CD4-positive, alpha-beta memory T cell (primary cell): ENCODE data around the gene UBE2H. TPM values are rescaled to one million over a fixed set of nuclear protein-coding genes. Genes with fewer than 3 reads are reported as not detected.
A peak's percentile ranks its signal among the peaks of the same experiment; 100 is the strongest.

ENCODE experiments used
- CTCF ChIA-PET: fragments of 350-600 bp; sonication (Branson Sonifier 250); formaldehyde crosslinking; loops from one replicate; lab custom pipeline; 2021; ENCODE audit warnings: inconsistent platforms; ENCODE audit not compliant: partially characterized antibody; lab: Charles Lee
- POLR2A ChIA-PET: fragments of 350-600 bp; sonication (Branson Sonifier 250); formaldehyde crosslinking; loops from one replicate; lab custom pipeline; 2021; ENCODE audit not compliant: partially characterized antibody; lab: Charles Lee
- DNase-seq, 5 donors: peaks; one replicate each; pipeline versions ENCODE4 v3.0.0 to v3.0.0-alpha.2; 2020 to 2022; ENCODE audit warnings: mixed read lengths in 1 of 5
- H3K27ac ChIP-seq: one replicate; pipeline ENCODE4 v1.7.0; 2013; ENCODE audit warnings: low read depth, low read length
- H3K27me3 ChIP-seq: 2 replicates; pipeline ENCODE4 v1.7.0; 2013; ENCODE audit warnings: mild to moderate bottlenecking, low read length, moderate library complexity; ENCODE audit not compliant: insufficient read depth
- H3K36me3 ChIP-seq: 2 replicates; pipeline ENCODE4 v1.7.0; 2013; ENCODE audit warnings: mild to moderate bottlenecking, low read length, moderate library complexity; ENCODE audit not compliant: insufficient read depth
- H3K4me1 ChIP-seq: 2 replicates; pipeline ENCODE4 v1.7.0; 2013; ENCODE audit warnings: mild to moderate bottlenecking, low read length, moderate library complexity; ENCODE audit not compliant: insufficient read depth
- H3K4me3 ChIP-seq, 2 donors: one replicate each; pipeline ENCODE4 v1.7.0; 2013; ENCODE audit warnings: low read length in 2 of 2, mild to moderate bottlenecking in 1 of 2
- H3K9me3 ChIP-seq, 2 donors: one replicate each; pipeline ENCODE4 v1.7.0; 2013; ENCODE audit warnings: low read length in 2 of 2, control low read depth in 1 of 2; ENCODE audit not compliant: control insufficient read depth in 1 of 2
- H3K27ac Mint-ChIP-seq, 7 donors: one replicate each; pipeline ENCODE4 v1.8.0; 2020 to 2021; ENCODE audit warnings: mixed read lengths in 7 of 7, mild to moderate bottlenecking in 6 of 7, inconsistent platforms in 3 of 7, moderate library complexity in 3 of 7
- H3K27me3 Mint-ChIP-seq, 2 donors: one replicate each; pipeline ENCODE4 v1.8.0; 2020 to 2021; ENCODE audit warnings: mixed read lengths in 2 of 2
- H3K36me3 Mint-ChIP-seq, 2 donors: one replicate each; pipeline ENCODE4 v1.8.0; 2020 to 2021; ENCODE audit warnings: mixed read lengths in 2 of 2, inconsistent platforms in 1 of 2, mild to moderate bottlenecking in 1 of 2
- H3K4me1 Mint-ChIP-seq, 4 donors: one replicate each; pipeline ENCODE4 v1.8.0; 2020 to 2021; ENCODE audit warnings: mixed read lengths in 4 of 4, mild to moderate bottlenecking in 1 of 4
- H3K4me3 Mint-ChIP-seq, 8 donors: one replicate each; pipeline ENCODE4 v1.8.0; 2020 to 2021; ENCODE audit warnings: mixed read lengths in 8 of 8, mild to moderate bottlenecking in 7 of 8, moderate library complexity in 6 of 8, inconsistent platforms in 3 of 8
- H3K9me3 Mint-ChIP-seq, 8 donors: one replicate each; pipeline ENCODE4 v1.8.0; 2020 to 2021; ENCODE audit warnings: mixed read lengths in 8 of 8, mild to moderate bottlenecking in 5 of 8, inconsistent platforms in 3 of 8, moderate library complexity in 1 of 8
- intact Hi-C: fragments of 100-400 bp; cut with micrococcal nuclease; formaldehyde crosslinking; loops from one replicate; pipeline ENCODE4 v1.15.1; 2023
- polyA plus RNA-seq, 2 donors: library from polyadenylated mRNA; unstranded; fragments of 300-500 nt; fragmentation: Illumina TruSeq; gene quantifications; one replicate each; pipeline ENCODE4 v1.2.3, GENCODE V29; 2021
- total RNA-seq, 2 experiments: library from RNA; stranded (reverse); gene quantifications; one replicate each; pipeline ENCODE4 v1.2.3, GENCODE V29; 2021

The UBE2H gene
- total and polyA plus RNA-seq, 4 experiments from 2014 or later = 42.6 to 56.6 (median 44.8) TPM

DNA sequence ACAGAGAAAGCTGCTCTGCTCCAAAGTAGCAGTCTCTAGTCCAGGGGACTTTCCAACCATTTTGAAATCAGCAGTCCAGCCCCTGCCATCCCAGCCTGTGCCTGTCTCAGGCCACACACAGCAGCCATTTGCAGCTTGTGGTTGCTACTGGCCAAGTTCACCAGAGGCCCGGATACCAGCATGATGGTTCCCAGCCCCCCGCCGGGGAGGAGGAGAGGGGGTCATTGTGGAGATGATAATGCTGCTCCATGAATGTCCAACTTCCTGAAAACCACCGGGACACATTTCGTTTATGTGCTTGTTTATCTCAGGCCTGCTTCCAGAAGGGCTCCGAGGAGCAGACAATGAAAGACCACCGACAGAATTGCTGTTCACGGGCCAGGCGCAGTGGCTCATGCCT lies 160.0 kb downstream of the UBE2H start:
- Mint-ChIP-seq H3K27ac (no peak overlapping the region), H3K27me3 (peaks cover 7 to 8% of the 10 kb centered on the region in 2 donors), H3K4me3 (no peak overlapping the region), H3K4me1 (no peaks in the 10 kb centered on the region), H3K9me3 (no peaks in the 10 kb centered on the region), H3K36me3 (no peaks in the 10 kb centered on the region)
- Histone ChIP-seq H3K4me1 (no peaks in the 10 kb centered on the region), H3K36me3 (no peaks in the 10 kb centered on the region), H3K4me3 (no peak overlapping the region), H3K27ac (no peak overlapping the region), H3K27me3 (no peaks in the 10 kb centered on the region), H3K9me3 (no peaks in the 10 kb centered on the region)
- ChIA-PET CTCF (interaction anchor here (1.4 kb wide), 1 partner anchor 35 kb away, joined by 3 read pairs; no protein-coding TSS in a partner anchor), POLR2A (no interaction called here)
- intact Hi-C loops = no loop called here
- DNase-seq = no peak

GRCh38 chr7:129790136-129790535 lies 162.6 kb downstream of the UBE2H start:
- intact Hi-C loops = no loop called here
- no peaks in the 10 kb centered on the region for H3K9me3 ChIP-seq
- CTCF ChIA-PET = interaction anchor here (0.6 kb wide), 1 partner anchor 41 kb away, joined by 5 read pairs; no protein-coding TSS in a partner anchor
- Mint-ChIP-seq H3K9me3 (no peaks in the 10 kb centered on the region), H3K4me1 (peaks cover 8 to 12% (median 10%) of the 10 kb centered on the region in 4 donors), H3K36me3 (no peaks in the 10 kb centered on the region), H3K4me3 (no peak overlapping the region), H3K27me3 (peaks cover 24 to 30% of the 10 kb centered on the region in 2 donors), H3K27ac (no peak overlapping the region)
- H3K27me3 ChIP-seq = peaks cover 16% of the 10 kb centered on the region
- H3K4me3 ChIP-seq = no peak overlapping the region
- no peaks in the 10 kb centered on the region for H3K36me3 ChIP-seq
- POLR2A ChIA-PET = no interaction called here
- no peak for DNase-seq
- H3K27ac ChIP-seq = no peak overlapping the region
- peaks cover 11% of the 10 kb centered on the region for H3K4me1 ChIP-seq

DNA sequence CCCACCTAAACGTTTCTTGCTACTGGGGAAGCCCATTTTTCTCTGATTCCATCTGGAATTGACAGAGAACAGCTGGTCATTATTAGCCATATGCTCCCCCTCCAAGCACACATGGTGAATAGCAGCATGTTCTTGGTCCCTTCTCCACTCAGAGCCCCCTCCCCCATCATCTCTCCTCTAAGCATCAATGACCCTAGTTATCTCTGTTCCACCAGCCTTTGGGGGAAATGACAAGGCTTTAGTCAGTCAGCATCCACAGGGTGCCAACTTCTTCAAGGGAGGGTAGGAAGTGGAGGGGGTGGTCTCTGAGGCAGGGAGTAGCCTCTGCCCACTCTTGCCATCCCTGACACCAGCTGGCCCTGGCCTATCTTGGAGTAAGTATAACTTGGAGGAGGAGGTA lies 163.1 kb downstream of the UBE2H start:
- Mint-ChIP-seq H3K36me3 (no peaks in the 10 kb centered on the region), H3K27ac (no peak overlapping the region), H3K4me3 (no peak overlapping the region), H3K27me3 (peaks cover 26 to 31% of the 10 kb centered on the region in 2 donors), H3K9me3 (no peaks in the 10 kb centered on the region), H3K4me1 (peaks cover 8 to 15% (median 14%) of the 10 kb centered on the region in 4 donors)
- no peaks in the 10 kb centered on the region for H3K36me3 ChIP-seq
- no peak overlapping the region for H3K4me3 ChIP-seq
- intact Hi-C loops = no loop called here
- no peaks in the 10 kb centered on the region for H3K9me3 ChIP-seq
- peaks cover 21% of the 10 kb centered on the region for H3K27me3 ChIP-seq
- no peak for DNase-seq
- ChIA-PET POLR2A (no interaction called here), CTCF (no interaction called here)
- peaks cover 15% of the 10 kb centered on the region for H3K4me1 ChIP-seq
- H3K27ac ChIP-seq = no peak overlapping the region

- H3K27me3 ChIP-seq = peaks cover 24% of the 10 kb centered on the region
- H3K4me1 ChIP-seq = peaks cover 17% of the 10 kb centered on the region
- no peak overlapping the region for H3K27ac ChIP-seq
- H3K4me3 ChIP-seq = no peak overlapping the region
- no peak for DNase-seq
- ChIA-PET CTCF (no interaction called here), POLR2A (no interaction called here)
- H3K27me3 Mint-ChIP-seq = peaks cover 26 to 31% of the 10 kb centered on the region in 2 donors
- no peak overlapping the region for H3K4me3 Mint-ChIP-seq
- intact Hi-C loops = no loop called here
- H3K27ac Mint-ChIP-seq = no peak overlapping the region
- H3K4me1 Mint-ChIP-seq = peaks cover 8 to 17% (median 14%) of the 10 kb centered on the region in 4 donors
- H3K36me3 Mint-ChIP-seq = no peaks in the 10 kb centered on the region
- H3K9me3 Mint-ChIP-seq = no peaks in the 10 kb centered on the region
- no peaks in the 10 kb centered on the region for H3K36me3 ChIP-seq
- H3K9me3 ChIP-seq = no peaks in the 10 kb centered on the region
Measured at GRCh38 chr7:129789000-129789399, 163.8 kb downstream of the UBE2H start.

GRCh38 chr7:129786825-129787563 lies 165.8 kb downstream of the UBE2H start:
- Mint-ChIP-seq H3K27me3 (peaks cover 41 to 49% of the 10 kb centered on the region in 2 donors), H3K9me3 (peaks cover 0 to 4% (median 0%) of the 10 kb centered on the region in 8 donors), H3K4me3 (peak overlapping the region in 2 of 8 donors; percentile 52 to 70), H3K36me3 (no peaks in the 10 kb centered on the region), H3K27ac (peak overlapping the region in 1 of 7 donors; percentile 77), H3K4me1 (peaks cover 20 to 35% (median 31%) of the 10 kb centered on the region in 4 donors)
- POLR2A ChIA-PET = no interaction called here
- Histone ChIP-seq H3K4me1 (peaks cover 35% of the 10 kb centered on the region), H3K4me3 (no peak overlapping the region), H3K36me3 (no peaks in the 10 kb centered on the region), H3K27me3 (peaks cover 42% of the 10 kb centered on the region), H3K27ac (no peak overlapping the region), H3K9me3 (no peaks in the 10 kb centered on the region)
- intact Hi-C loops = no loop called here
- DNase-seq = no peak
- CTCF ChIA-PET = no interaction called here

DNA sequence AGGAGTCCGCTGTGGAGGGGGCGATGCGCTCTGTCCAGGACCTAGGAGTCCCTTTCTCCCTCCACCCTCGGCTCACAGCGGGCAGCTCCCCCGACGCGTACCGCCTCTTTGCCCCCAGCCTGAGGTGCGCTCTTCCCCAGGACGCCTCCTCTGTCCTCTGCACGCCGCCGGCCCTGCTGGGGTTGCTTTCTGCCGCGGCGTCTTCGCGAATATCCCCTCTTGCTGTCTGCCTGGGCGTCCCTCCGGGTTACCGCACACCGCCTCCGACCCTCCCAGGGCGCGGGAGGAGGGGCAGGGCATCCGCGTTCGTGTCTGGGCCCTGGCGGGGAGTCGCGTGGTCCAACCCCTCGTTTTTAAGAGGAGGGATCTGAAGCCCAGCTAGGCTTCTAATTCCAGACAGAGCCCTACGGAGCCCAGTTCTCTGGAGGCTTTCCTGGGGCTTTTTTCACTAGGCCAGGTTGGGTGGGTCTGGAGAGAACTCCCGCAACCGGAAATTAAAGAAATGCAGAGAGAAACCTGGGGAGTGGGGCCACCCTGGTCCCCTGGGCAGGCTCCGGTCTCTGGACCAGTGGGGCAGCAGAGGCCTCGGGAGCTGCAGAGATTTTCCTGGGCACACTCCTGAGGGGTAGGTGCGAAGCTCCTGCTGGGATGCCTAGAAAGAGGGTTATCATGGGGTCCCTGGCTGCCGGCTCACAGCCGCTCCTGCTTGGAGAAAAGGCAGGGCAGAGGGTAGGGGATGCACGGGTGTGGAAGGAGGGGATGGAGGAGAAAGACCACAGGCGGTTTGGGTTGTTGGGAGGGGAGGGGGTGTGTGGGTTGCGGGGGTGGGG lies 166.9 kb downstream of the UBE2H start:
- Histone ChIP-seq H3K4me1 (peaks cover 46% of the 10 kb centered on the region), H3K36me3 (no peaks in the 10 kb centered on the region), H3K27me3 (peaks cover 53% of the 10 kb centered on the region), H3K4me3 (no peak overlapping the region), H3K27ac (no peak overlapping the region), H3K9me3 (no peaks in the 10 kb centered on the region)
- CTCF ChIA-PET = no interaction called here
- peak overlapping the region; percentile 35 to 81 (median 67) for H3K4me3 Mint-ChIP-seq
- peaks cover 44 to 54% of the 10 kb centered on the region in 2 donors for H3K27me3 Mint-ChIP-seq
- peak overlapping the region in 2 of 7 donors; percentile 47 to 77 for H3K27ac Mint-ChIP-seq
- H3K9me3 Mint-ChIP-seq = peaks cover 0 to 4% (median 0%) of the 10 kb centered on the region in 8 donors
- POLR2A ChIA-PET = interaction anchor here (0.7 kb wide), 1 partner anchor 416 kb away, joined by 4 read pairs; no protein-coding TSS in a partner anchor
- peaks cover 26 to 42% (median 38%) of the 10 kb centered on the region in 4 donors for H3K4me1 Mint-ChIP-seq
- peak in 1 of 5 donors; percentile 14 for DNase-seq
- intact Hi-C loops = no loop called here
- H3K36me3 Mint-ChIP-seq = no peaks in the 10 kb centered on the region
